Measurements from ENCODE around the gene LRBA. TPM values are rescaled to one million over a fixed set of nuclear protein-coding genes. Genes with fewer than 3 reads are reported as not detected.

Gene LRBA
- total and polyA plus RNA-seq, 2 donors (not counting 1 experiment from before 2014, with no cell fraction given), result 16.4 to 36.7 TPM

DNA sequence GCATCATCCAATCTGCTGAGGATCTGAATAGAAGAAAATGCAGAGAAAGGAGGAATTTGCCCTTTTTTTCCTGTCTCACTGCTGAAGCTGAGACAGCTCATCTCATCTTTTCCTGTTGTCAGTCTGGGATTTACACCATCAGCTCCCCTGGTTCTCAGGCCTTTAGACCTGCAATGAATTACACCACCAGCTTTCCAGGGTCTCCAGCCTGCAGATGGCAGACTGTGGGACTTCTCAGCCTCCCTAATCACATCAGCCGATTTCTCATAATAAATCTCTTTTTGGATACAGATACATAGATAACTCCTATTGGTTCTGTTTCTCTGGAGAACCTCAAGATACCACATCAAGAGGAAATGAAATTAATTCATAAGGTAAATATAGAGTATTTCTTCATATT, 567.7 kb downstream of the LRBA start:
- no peaks in the 10 kb centered on the region for H4K20me1 ChIP-seq (ENCODE audit: control insufficient read depth, extremely low read depth, insufficient read depth, low read length)
- H2AFZ ChIP-seq (ENCODE audit: low read length), result no peak overlapping the region
- TF ChIP-seq, protein P1, sequence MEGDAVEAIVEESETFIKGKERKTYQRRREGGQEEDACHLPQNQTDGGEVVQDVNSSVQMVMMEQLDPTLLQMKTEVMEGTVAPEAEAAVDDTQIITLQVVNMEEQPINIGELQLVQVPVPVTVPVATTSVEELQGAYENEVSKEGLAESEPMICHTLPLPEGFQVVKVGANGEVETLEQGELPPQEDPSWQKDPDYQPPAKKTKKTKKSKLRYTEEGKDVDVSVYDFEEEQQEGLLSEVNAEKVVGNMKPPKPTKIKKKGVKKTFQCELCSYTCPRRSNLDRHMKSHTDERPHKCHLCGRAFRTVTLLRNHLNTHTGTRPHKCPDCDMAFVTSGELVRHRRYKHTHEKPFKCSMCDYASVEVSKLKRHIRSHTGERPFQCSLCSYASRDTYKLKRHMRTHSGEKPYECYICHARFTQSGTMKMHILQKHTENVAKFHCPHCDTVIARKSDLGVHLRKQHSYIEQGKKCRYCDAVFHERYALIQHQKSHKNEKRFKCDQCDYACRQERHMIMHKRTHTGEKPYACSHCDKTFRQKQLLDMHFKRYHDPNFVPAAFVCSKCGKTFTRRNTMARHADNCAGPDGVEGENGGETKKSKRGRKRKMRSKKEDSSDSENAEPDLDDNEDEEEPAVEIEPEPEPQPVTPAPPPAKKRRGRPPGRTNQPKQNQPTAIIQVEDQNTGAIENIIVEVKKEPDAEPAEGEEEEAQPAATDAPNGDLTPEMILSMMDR (conservative IDR thresholded peaks at IDR 0.05 in 1 of 2, IDR thresholded peaks at IDR 0.05 in 1 of 2; ENCODE audit: low read depth in 1 of 2, low read length in 2 of 2), result no peak
- TF ChIP-seq EZH2 (IDR thresholded peaks at IDR 0.05; ENCODE audit: low read length, missing control alignments), result no peak
- H3K4me3 ChIP-seq (replicated peaks in 1 of 4; ENCODE audit: control extremely low read depth in 1 of 4, insufficient read depth in 1 of 4, low read depth in 3 of 4, low read length in 4 of 4), result no peak overlapping the region
- no peak for DNase-seq (ENCODE audit: low read depth in 2 of 2)
- no peak overlapping the region for H3K9ac ChIP-seq (ENCODE audit: insufficient read depth, low read length)
- no peaks in the 10 kb centered on the region for H3K27me3 ChIP-seq (ENCODE audit: control insufficient read depth, insufficient read depth, low read length)
- no peaks in the 10 kb centered on the region for H3K79me2 ChIP-seq (ENCODE audit: control insufficient read depth, insufficient read depth, low read length)
- H3K36me3 ChIP-seq (ENCODE audit: control insufficient read depth, insufficient read depth, low read length), result no peaks in the 10 kb centered on the region
- no peaks in the 10 kb centered on the region for H3K4me1 ChIP-seq (ENCODE audit: control insufficient read depth, extremely low read depth, insufficient read depth, low read length)
- no peak overlapping the region for H3K4me2 ChIP-seq (ENCODE audit: extremely low read depth, insufficient read depth, low read length)
- H3K27ac ChIP-seq (ENCODE audit: insufficient read depth, low read length), result no peak overlapping the region
- no peaks in the 10 kb centered on the region for H3K9me3 ChIP-seq (ENCODE audit: control insufficient read depth, insufficient read depth, low read depth, low read length)

DNA sequence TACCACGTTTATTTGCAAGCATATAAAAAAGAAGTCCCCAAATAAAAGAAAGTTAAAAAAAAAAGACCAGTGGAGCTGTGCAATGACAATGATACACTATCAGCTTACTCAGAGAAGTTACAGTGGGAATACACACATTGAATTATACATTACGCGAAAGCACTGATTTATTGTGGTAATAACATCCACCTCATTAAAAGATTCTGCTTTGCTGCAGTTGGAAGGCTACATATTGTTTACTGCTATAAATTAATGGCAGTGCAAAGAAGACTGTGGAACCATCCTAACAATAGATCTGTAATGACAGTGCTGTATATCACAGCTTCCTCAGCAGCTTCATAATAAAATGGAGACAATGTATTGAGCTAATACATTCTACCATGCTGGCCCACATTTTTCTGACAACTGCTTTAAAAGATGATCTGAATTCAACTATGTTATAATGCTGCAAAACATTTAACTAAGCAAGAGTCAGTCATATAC, 575.6 kb downstream of the LRBA start:
- H3K4me3 ChIP-seq (replicated peaks in 1 of 4; ENCODE audit: control extremely low read depth in 1 of 4, insufficient read depth in 1 of 4, low read depth in 3 of 4, low read length in 4 of 4), result no peak overlapping the region
- DNase-seq (ENCODE audit: low read depth in 2 of 2), result no peak
- H3K9ac ChIP-seq (ENCODE audit: insufficient read depth, low read length), result no peak overlapping the region
- H3K27me3 ChIP-seq (ENCODE audit: control insufficient read depth, insufficient read depth, low read length), result no peaks in the 10 kb centered on the region
- H3K4me1 ChIP-seq (ENCODE audit: control insufficient read depth, extremely low read depth, insufficient read depth, low read length), result no peaks in the 10 kb centered on the region
- no peaks in the 10 kb centered on the region for H3K79me2 ChIP-seq (ENCODE audit: control insufficient read depth, insufficient read depth, low read length)
- no peaks in the 10 kb centered on the region for H4K20me1 ChIP-seq (ENCODE audit: control insufficient read depth, extremely low read depth, insufficient read depth, low read length)
- no peak overlapping the region for H3K4me2 ChIP-seq (ENCODE audit: extremely low read depth, insufficient read depth, low read length)
- TF ChIP-seq EZH2 (IDR thresholded peaks at IDR 0.05; ENCODE audit: low read length, missing control alignments), result no peak
- TF ChIP-seq, protein P1 (conservative IDR thresholded peaks at IDR 0.05 in 1 of 2, IDR thresholded peaks at IDR 0.05 in 1 of 2; ENCODE audit: low read depth in 1 of 2, low read length in 2 of 2), result no peak
- H3K36me3 ChIP-seq (ENCODE audit: control insufficient read depth, insufficient read depth, low read length), result no peaks in the 10 kb centered on the region
- no peaks in the 10 kb centered on the region for H3K9me3 ChIP-seq (ENCODE audit: control insufficient read depth, insufficient read depth, low read depth, low read length)
- H2AFZ ChIP-seq (ENCODE audit: low read length), result no peak overlapping the region
- H3K27ac ChIP-seq (ENCODE audit: insufficient read depth, low read length), result no peak overlapping the region

DNA sequence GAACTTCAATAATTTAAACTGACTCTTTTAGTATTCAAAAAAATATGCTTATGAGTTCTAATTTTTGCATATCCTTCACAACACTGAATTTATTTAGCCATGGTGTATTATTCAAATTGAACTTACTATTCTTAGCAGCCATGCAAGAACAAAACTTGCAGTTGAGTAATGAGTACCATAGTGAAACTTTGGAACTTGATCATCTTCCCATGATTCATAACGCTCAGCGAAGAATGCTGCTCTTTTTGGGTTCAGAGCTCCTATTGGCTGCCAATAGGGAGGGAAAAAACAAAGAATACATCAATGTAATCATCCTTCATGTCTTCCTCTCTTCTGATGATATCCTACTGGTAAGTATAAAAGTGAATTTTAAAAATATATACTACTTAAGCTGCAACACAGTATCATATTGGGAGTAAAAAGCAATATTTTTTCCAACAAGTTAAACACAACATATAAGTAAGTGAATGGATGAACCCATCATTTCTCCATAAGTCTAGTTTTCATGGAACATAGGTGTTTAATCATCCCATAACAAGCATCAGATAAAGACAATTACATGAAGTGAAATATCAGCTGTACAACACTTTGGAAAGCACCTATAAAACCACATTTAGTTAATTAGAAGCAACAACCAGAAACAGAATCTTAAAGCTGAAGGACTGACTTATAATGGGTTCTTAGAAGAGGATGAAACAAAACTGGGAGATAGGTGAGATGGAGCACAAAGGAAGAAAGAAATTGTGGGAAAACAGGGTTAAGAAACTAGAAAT, 578.3 kb downstream of the LRBA start:
- no peak overlapping the region for H2AFZ ChIP-seq (ENCODE audit: low read length)
- H3K4me1 ChIP-seq (ENCODE audit: control insufficient read depth, extremely low read depth, insufficient read depth, low read length), result no peaks in the 10 kb centered on the region
- H3K9ac ChIP-seq (ENCODE audit: insufficient read depth, low read length), result no peak overlapping the region
- H3K79me2 ChIP-seq (ENCODE audit: control insufficient read depth, insufficient read depth, low read length), result no peaks in the 10 kb centered on the region
- TF ChIP-seq EZH2 (IDR thresholded peaks at IDR 0.05; ENCODE audit: low read length, missing control alignments), result no peak
- TF ChIP-seq, protein P1 (conservative IDR thresholded peaks at IDR 0.05 in 1 of 2, IDR thresholded peaks at IDR 0.05 in 1 of 2; ENCODE audit: low read depth in 1 of 2, low read length in 2 of 2), result no peak
- H3K4me3 ChIP-seq (replicated peaks in 1 of 4; ENCODE audit: control extremely low read depth in 1 of 4, insufficient read depth in 1 of 4, low read depth in 3 of 4, low read length in 4 of 4), result no peak overlapping the region
- H4K20me1 ChIP-seq (ENCODE audit: control insufficient read depth, extremely low read depth, insufficient read depth, low read length), result no peaks in the 10 kb centered on the region
- H3K9me3 ChIP-seq (ENCODE audit: control insufficient read depth, insufficient read depth, low read depth, low read length), result no peaks in the 10 kb centered on the region
- DNase-seq (ENCODE audit: low read depth in 2 of 2), result no peak
- no peaks in the 10 kb centered on the region for H3K27me3 ChIP-seq (ENCODE audit: control insufficient read depth, insufficient read depth, low read length)
- H3K36me3 ChIP-seq (ENCODE audit: control insufficient read depth, insufficient read depth, low read length), result no peaks in the 10 kb centered on the region
- no peak overlapping the region for H3K4me2 ChIP-seq (ENCODE audit: extremely low read depth, insufficient read depth, low read length)
- H3K27ac ChIP-seq (ENCODE audit: insufficient read depth, low read length), result no peak overlapping the region

Measured in fibroblast of lung (primary cell).